Keratinocyte (primary cell): ENCODE data around the gene ZBTB4. TPM values are rescaled to one million over a fixed set of nuclear protein-coding genes. Genes with fewer than 3 reads are reported as not detected.

Experiments
- DNase-seq: peaks from one replicate; pipeline ENCODE4 v3.0.0-alpha.2; 2011; ENCODE audit warnings: low read depth, missing footprints, low spot score
- FAIRE-seq: peaks from 2 replicates; lab custom pipeline; 2011; peaks lifted over from hg19 to GRCh38; lab: Jason Lieb, UNC
- H2AFZ ChIP-seq: 2 replicates; pipeline ENCODE4 v1.6.0; 2012; ENCODE audit warnings: low read length, control low read depth, inconsistent platforms; ENCODE audit not compliant: control insufficient read depth
- H3K27ac ChIP-seq: 2 replicates; pipeline ENCODE4 v1.5.1; 2011; ENCODE audit warnings: low read length; ENCODE audit not compliant: control insufficient read depth, insufficient read depth
- H3K27me3 ChIP-seq: 3 replicates; pipeline ENCODE4 v1.6.0; 2011; ENCODE audit warnings: low read length; ENCODE audit not compliant: control insufficient read depth, insufficient read depth; ENCODE audit errors: extremely low read depth
- H3K36me3 ChIP-seq, 2 experiments: 2 replicates in 1 of 2; 3 replicates in 1 of 2; pipeline ENCODE4 v1.5.1; 2011; ENCODE audit warnings: low read length in 2 of 2, mild to moderate bottlenecking in 1 of 2; ENCODE audit not compliant: control insufficient read depth in 2 of 2, insufficient read depth in 2 of 2; ENCODE audit errors: extremely low read depth in 1 of 2
- H3K4me1 ChIP-seq: 3 replicates; pipeline ENCODE4 v1.5.1; 2011; ENCODE audit warnings: low read length; ENCODE audit not compliant: control insufficient read depth, insufficient read depth; ENCODE audit errors: extremely low read depth
- H3K4me2 ChIP-seq: 3 replicates; pipeline ENCODE4 v1.6.0; 2011; ENCODE audit warnings: low read depth, low read length; ENCODE audit not compliant: control insufficient read depth, insufficient read depth; ENCODE audit errors: extremely low read depth
- H3K4me3 ChIP-seq, 3 experiments: fragments of 200-600 bp in 1 of 3; sonication (generic) in 1 of 3; 2 replicates in 2 of 3; 3 replicates in 1 of 3; pipeline ENCODE4 v1.5.1; 2011 to 2016; ENCODE audit warnings: low read length in 3 of 3, mild to moderate bottlenecking in 3 of 3, control low read depth in 2 of 3, inconsistent platforms in 1 of 3, low read depth in 1 of 3, mixed read lengths in 1 of 3, mixed run types in 1 of 3, moderate library complexity in 1 of 3; ENCODE audit not compliant: control insufficient read depth in 2 of 3, insufficient read depth in 2 of 3; ENCODE audit errors: extremely low read depth in 1 of 3
- H3K79me2 ChIP-seq: 2 replicates; pipeline ENCODE4 v1.6.0; 2012; ENCODE audit warnings: low read length; ENCODE audit not compliant: control insufficient read depth, insufficient read depth
- H3K9ac ChIP-seq: 3 replicates; pipeline ENCODE4 v1.6.0; 2011; ENCODE audit warnings: low read length; ENCODE audit not compliant: control insufficient read depth, insufficient read depth; ENCODE audit errors: extremely low read depth
- H3K9me1 ChIP-seq: 3 replicates; pipeline ENCODE4 v1.6.0; 2011; ENCODE audit warnings: low read length; ENCODE audit not compliant: control insufficient read depth, insufficient read depth; ENCODE audit errors: extremely low read depth
- H3K9me3 ChIP-seq: 2 replicates; pipeline ENCODE4 v1.5.1; 2012; ENCODE audit warnings: low read depth, low read length; ENCODE audit not compliant: control insufficient read depth
- H4K20me1 ChIP-seq: 3 replicates; pipeline ENCODE4 v1.6.0; 2011; ENCODE audit warnings: low read length; ENCODE audit not compliant: control insufficient read depth, insufficient read depth; ENCODE audit errors: extremely low read depth
- CTCF ChIP-seq, 3 experiments: IDR thresholded peaks in 1 of 3; conservative IDR thresholded peaks in 1 of 3; optimal IDR thresholded peaks in 1 of 3; 2 replicates in 2 of 3; 3 replicates in 1 of 3; pipeline versions ENCODE3 to v1.5.1; 2011; ENCODE audit warnings: low read length in 3 of 3, mild to moderate bottlenecking in 3 of 3, moderate library complexity in 2 of 3, control low read depth in 1 of 3, inconsistent platforms in 1 of 3; ENCODE audit not compliant: insufficient read depth in 2 of 3; ENCODE audit errors: extremely low read depth in 1 of 3
- EZH2 ChIP-seq: IDR thresholded peaks from one replicate; pipeline ENCODE4 v1.6.1; 2012; ENCODE audit warnings: inconsistent platforms, mild to moderate bottlenecking, low read length, moderate library complexity
- dilution Hi-C: fragments of 300-500 bp; cut with MboI; formaldehyde crosslinking; loops from one replicate; pipeline ENCODE4 v1.7.0; 2020; ENCODE audit warnings: low sequenced_read_pairs; ENCODE audit not compliant: extremely low pct_ligation_motif_present
- polyA plus RNA-seq, 5 experiments: library from polyadenylated mRNA; depleted of rRNA in 3 of 5; stranded (reverse) in 3 of 5; stranded (forward) in 1 of 5; unstranded in 1 of 5; fragments of >200 nt; gene quantifications; 1 replicate in 1 of 5; 2 replicates in 3 of 5; 3 replicates in 1 of 5; pipeline versions ENCODE4 v1.2.1 to v1.2.3, GENCODE V29; 2011 to 2012; ENCODE audit warnings: missing spikeins in 2 of 5, low read depth in 1 of 5, low replicate concordance in 1 of 5

ZBTB4 gene
- polyA plus RNA-seq, 1 donor (not counting 4 experiments of a cell fraction or from before 2014, with no cell fraction given) = 20.9 TPM

- Histone ChIP-seq H3K9me1 (no peaks in the 10 kb centered on the region), H3K9me3 (no peaks in the 10 kb centered on the region), H3K27ac (peak overlapping the region; percentile 64), H3K79me2 (peaks cover 29% of the 10 kb centered on the region), H3K4me2 (no peak overlapping the region), H4K20me1 (no peaks in the 10 kb centered on the region), H3K4me1 (peaks cover 24% of the 10 kb centered on the region), H3K36me3 (peaks cover 18 to 34% of the 10 kb centered on the region in 2 experiments), H3K4me3 (no peak overlapping the region), H3K27me3 (no peaks in the 10 kb centered on the region), H3K9ac (peak overlapping the region; percentile 22), H2AFZ (peak overlapping the region; percentile 9)
- dilution Hi-C loops = no loop called here
- DNase-seq (no peak), FAIRE-seq (peak; percentile 26)
- TF ChIP-seq CTCF (optimal IDR thresholded peaks at IDR 0.05 in 1 of 3, IDR thresholded peaks at IDR 0.05 in 1 of 3, conservative IDR thresholded peaks at IDR 0.05 in 1 of 3; ENCODE audit: extremely low read depth in 1 of 3, insufficient read depth in 2 of 3, low read length in 3 of 3) (peak in 1 of 3 experiments; percentile 25), EZH2 (no peak)
Observed at GRCh38 chr17:7464081-7464480, 15.3 kb downstream of the ZBTB4 start.

- Histone ChIP-seq H3K27ac (peak overlapping the region; percentile 64), H3K9ac (peak overlapping the region; percentile 22), H3K4me1 (peaks cover 24% of the 10 kb centered on the region), H3K9me1 (no peaks in the 10 kb centered on the region), H3K4me2 (no peak overlapping the region), H3K79me2 (peaks cover 22% of the 10 kb centered on the region), H2AFZ (no peak overlapping the region), H3K4me3 (no peak overlapping the region), H3K36me3 (peaks cover 13 to 31% of the 10 kb centered on the region in 2 experiments), H3K9me3 (no peaks in the 10 kb centered on the region), H3K27me3 (no peaks in the 10 kb centered on the region), H4K20me1 (no peaks in the 10 kb centered on the region)
- dilution Hi-C loops = no loop called here
- no peak for FAIRE-seq
- TF ChIP-seq CTCF (optimal IDR thresholded peaks at IDR 0.05 in 1 of 3, IDR thresholded peaks at IDR 0.05 in 1 of 3, conservative IDR thresholded peaks at IDR 0.05 in 1 of 3; ENCODE audit: extremely low read depth in 1 of 3, insufficient read depth in 2 of 3, low read length in 3 of 3) (no peak), EZH2 (no peak)
- DNase-seq = no peak
Observed at GRCh38 chr17:7463372-7463846, 16.0 kb downstream of the ZBTB4 start.
